Head of caudate nucleus (tissue), 42 donors: ENCODE data around the gene FAHD1.

Source experiments
- DNase-seq, 42 donors: peaks; one replicate each; pipeline versions ENCODE4 v3.0.0 to v3.0.0-alpha.2; 2020 to 2021; ENCODE audit warnings: mixed read lengths in 7 of 42
- intact Hi-C: fragments of 100-400 bp; cut with DNase I; formaldehyde crosslinking; loops from one replicate; pipeline ENCODE4 v1.15.0; 2022

Gene FAHD1

GRCh38 chr16:1826691-1827573, at the start of gene FAHD1, which contains the start of gene HAGH:
Gene FAHD1 (plus strand): TSS chr16:1827206. CDS start chr16:1827239, 33 bp downstream.
Gene HAGH (minus strand): TSS chr16:1826825. CDS start chr16:1826787, 38 bp downstream.
- intact Hi-C loops: no loop called here
- DNase-seq: peak; percentile 88 to 99 (median 96)

GRCh38 chr16:1777375-1778199, 49.4 kb upstream of the FAHD1 start:
- DNase-seq: no peak
- intact Hi-C loops: no loop called here

GRCh38 chr16:1778200-1779179, 48.5 kb upstream of the FAHD1 start:
- no peak for DNase-seq
- intact Hi-C loops: no loop called here

GRCh38 chr16:1779234-1779701, 47.7 kb upstream of the FAHD1 start:
- intact Hi-C loops: no loop called here
- no peak for DNase-seq

GRCh38 chr16:1779741-1780676, 47.0 kb upstream of the FAHD1 start:
- DNase-seq: peak in 13 of 42 donors; percentile 33 to 57 (median 49)
- intact Hi-C loops: no loop called here

GRCh38 chr16:1780677-1781072, 46.3 kb upstream of the FAHD1 start:
- DNase-seq: no peak
- intact Hi-C loops: no loop called here

- intact Hi-C loops: no loop called here
Measured at GRCh38 chr16:1781254-1781653, 45.8 kb upstream of the FAHD1 start.

GRCh38 chr16:1781758-1782407, 45.1 kb upstream of the FAHD1 start:
- intact Hi-C loops: no loop called here
- peak in 2 of 42 donors; percentile 28 to 43 for DNase-seq

More at GRCh38 chr16:1781254-1781653, 45.8 kb upstream of the FAHD1 start:
- DNase-seq: no peak

GRCh38 chr16:1782408-1783264, 44.4 kb upstream of the FAHD1 start, which contains the start of the genes NUBP2 and SPSB3:
Gene NUBP2 (plus strand): TSS chr16:1782960. CDS start chr16:1783021, 61 bp downstream.
Gene SPSB3 (minus strand): TSS chr16:1782571. CDS start chr16:1781483, 1,088 bp downstream.
- peak; percentile 100 for DNase-seq
- intact Hi-C loops: no loop called here

GRCh38 chr16:1784977-1785845, 41.8 kb upstream of the FAHD1 start:
- intact Hi-C loops: no loop called here
- no peak for DNase-seq

- DNase-seq: no peak
Measured at GRCh38 chr16:1785846-1786170, 41.2 kb upstream of the FAHD1 start.

GRCh38 chr16:1786242-1787055, 40.6 kb upstream of the FAHD1 start:
- no peak for DNase-seq

More at GRCh38 chr16:1785846-1786170, 41.2 kb upstream of the FAHD1 start:
- intact Hi-C loops: no loop called here

GRCh38 chr16:1787056-1787321, 40.0 kb upstream of the FAHD1 start:
- DNase-seq: no peak
- intact Hi-C loops: no loop called here

More at GRCh38 chr16:1786242-1787055, 40.6 kb upstream of the FAHD1 start:
- intact Hi-C loops: no loop called here

- intact Hi-C loops: no loop called here
Measured at GRCh38 chr16:1787322-1788094, 39.5 kb upstream of the FAHD1 start.

More at GRCh38 chr16:1787322-1788094, 39.5 kb upstream of the FAHD1 start:
- peak in 1 of 42 donors; percentile 6 for DNase-seq
